ENCODE measurements around the gene TWF2.

Gene TWF2

GRCh38 chr3:52204337-52205073 is 34.5 kb downstream of the TWF2 start:
- no peak for DNase-seq (ENCODE audit: low spot score)
- no peak for FAIRE-seq

GRCh38 chr3:52203701-52204100 is 35.3 kb downstream of the TWF2 start:
- DNase-seq (ENCODE audit: low spot score) = no peak
- no peak for FAIRE-seq

- FAIRE-seq = no peak
- DNase-seq (ENCODE audit: low spot score) = no peak
Measured at GRCh38 chr3:52202384-52203077, 36.4 kb downstream of the TWF2 start.

- FAIRE-seq (no peak), DNase-seq (ENCODE audit: low spot score) (no peak)
Measured at GRCh38 chr3:52200981-52201679, 37.8 kb downstream of the TWF2 start.

GRCh38 chr3:52198643-52199608 is 40.0 kb downstream of the TWF2 start:
- FAIRE-seq (no peak), DNase-seq (ENCODE audit: low spot score) (no peak)

- no peak for FAIRE-seq
- DNase-seq (ENCODE audit: low spot score) = peak; percentile 79
Measured at GRCh38 chr3:52197842-52198625, 40.9 kb downstream of the TWF2 start, which contains the start of gene ALAS1. TSS of gene ALAS1 (plus strand) at chr3:52198160. CDS start at chr3:52199242, 1,082 bp downstream.

GRCh38 chr3:52197499-52197841 is 41.5 kb downstream of the TWF2 start:
- no peak for FAIRE-seq
- DNase-seq (ENCODE audit: low spot score) = no peak

- FAIRE-seq = no peak
- no peak for DNase-seq (ENCODE audit: low spot score)
Measured at GRCh38 chr3:52196977-52197376, 42.0 kb downstream of the TWF2 start.

- DNase-seq (ENCODE audit: low spot score) (no peak), FAIRE-seq (no peak)
Measured at GRCh38 chr3:52195823-52196331, 43.1 kb downstream of the TWF2 start.

GRCh38 chr3:52195291-52195597 is 43.7 kb downstream of the TWF2 start:
- FAIRE-seq (no peak), DNase-seq (ENCODE audit: low spot score) (no peak)

GRCh38 chr3:52194485-52195290 is 44.3 kb downstream of the TWF2 start:
- no peak for FAIRE-seq

GRCh38 chr3:52193065-52193464 is 45.9 kb downstream of the TWF2 start:
- FAIRE-seq (no peak), DNase-seq (ENCODE audit: low spot score) (peak; percentile 45)

More at GRCh38 chr3:52194485-52195290, 44.3 kb downstream of the TWF2 start:
- no peak for DNase-seq (ENCODE audit: low spot score)

- DNase-seq (ENCODE audit: low spot score) (no peak), FAIRE-seq (no peak)
Measured at GRCh38 chr3:52191663-52192062, 47.3 kb downstream of the TWF2 start.

- DNase-seq (ENCODE audit: low spot score) (no peak), FAIRE-seq (no peak)
Measured at GRCh38 chr3:52190294-52191074, 48.5 kb downstream of the TWF2 start.

- no peak for DNase-seq (ENCODE audit: low spot score)
- no peak for FAIRE-seq
Measured at GRCh38 chr3:52188556-52188955, 50.4 kb downstream of the TWF2 start.

- no peak for FAIRE-seq
- no peak for DNase-seq (ENCODE audit: low spot score)
Measured at GRCh38 chr3:52186729-52187128, 52.2 kb downstream of the TWF2 start.

- DNase-seq (ENCODE audit: low spot score) (no peak), FAIRE-seq (no peak)
Measured at GRCh38 chr3:52185837-52186236, 53.1 kb downstream of the TWF2 start.

- no peak for DNase-seq (ENCODE audit: low spot score)
- no peak for FAIRE-seq
Measured at GRCh38 chr3:52185311-52185710, 53.6 kb downstream of the TWF2 start.

GRCh38 chr3:52184690-52185089 is 54.3 kb downstream of the TWF2 start:
- FAIRE-seq (no peak), DNase-seq (ENCODE audit: low spot score) (no peak)
